Central memory CD8-positive, alpha-beta T cell (primary cell): ENCODE data around the gene SUMO3.
A peak's percentile ranks its signal among the peaks of the same experiment; 100 is the strongest.

Experiments used
- ATAC-seq: fragments of 150-1000 bp; cut with Tn5 transposase; replicated peaks from 2 replicates; pipeline ENCODE4 v1.10.0; 2022; ENCODE audit warnings: mild to moderate bottlenecking, moderate FRiP score, moderate number of reproducible peaks; ENCODE audit not compliant: poor library complexity, severe bottlenecking; ENCODE audit errors: extremely low read depth
- DNase-seq, 2 donors: peaks; one replicate each; pipeline ENCODE4 v3.0.0; 2021; ENCODE audit warnings: low spot score in 2 of 2
- H3K27ac Mint-ChIP-seq: one replicate; pipeline ENCODE4 v1.8.0; 2022; ENCODE audit warnings: low read depth, mild to moderate bottlenecking, moderate library complexity, mixed read lengths
- H3K27me3 Mint-ChIP-seq: one replicate; pipeline ENCODE4 v1.8.0; 2022; ENCODE audit warnings: mixed read lengths
- H3K36me3 Mint-ChIP-seq: one replicate; pipeline ENCODE4 v1.8.0; 2022; ENCODE audit warnings: mild to moderate bottlenecking, moderate library complexity, mixed read lengths; ENCODE audit not compliant: insufficient read depth
- H3K4me1 Mint-ChIP-seq: one replicate; pipeline ENCODE4 v1.8.0; 2022; ENCODE audit warnings: mixed read lengths
- H3K4me3 Mint-ChIP-seq: one replicate; pipeline ENCODE4 v1.8.0; 2022; ENCODE audit warnings: mild to moderate bottlenecking, moderate library complexity, mixed read lengths
- H3K9me3 Mint-ChIP-seq: one replicate; pipeline ENCODE4 v1.8.0; 2022; ENCODE audit warnings: mixed read lengths

The SUMO3 gene

DNA sequence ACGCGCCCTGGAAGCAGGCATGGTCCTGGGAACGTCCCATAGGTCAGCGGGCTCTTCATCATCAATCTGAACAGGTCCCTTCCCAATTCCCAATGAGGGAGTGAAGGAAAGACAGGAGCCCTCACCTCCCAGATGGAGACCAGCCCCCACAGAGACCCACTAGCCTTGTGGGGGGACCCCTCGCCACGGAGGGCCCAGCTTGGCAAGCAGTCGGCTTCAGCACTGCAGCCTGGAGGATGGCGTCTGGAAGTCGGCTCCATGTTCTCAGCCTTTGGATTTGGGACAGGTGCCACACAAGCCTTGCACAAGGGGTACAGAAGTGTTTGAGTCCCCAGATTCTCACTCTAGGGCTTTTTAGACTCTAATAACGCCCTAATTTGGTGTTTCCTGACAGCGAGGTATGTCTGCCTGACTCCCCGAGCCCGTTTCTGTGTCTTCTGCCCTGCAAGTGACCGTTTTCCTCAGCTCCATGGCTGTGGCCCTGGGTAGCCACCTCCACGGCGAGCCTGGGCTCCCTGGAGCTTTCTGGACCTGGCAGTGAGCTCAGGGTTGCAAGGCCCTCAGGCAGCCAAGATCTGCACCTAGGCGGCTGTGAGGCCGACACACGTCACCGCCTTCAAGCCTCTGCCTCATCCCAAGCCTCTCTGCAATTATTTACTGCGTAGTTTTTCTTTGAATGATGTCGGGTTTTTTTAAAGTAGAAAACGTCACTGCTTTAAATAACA is 25.0 kb upstream of the SUMO3 start:
- no peak overlapping the region for H3K4me3 Mint-ChIP-seq
- no peak for ATAC-seq

DNA sequence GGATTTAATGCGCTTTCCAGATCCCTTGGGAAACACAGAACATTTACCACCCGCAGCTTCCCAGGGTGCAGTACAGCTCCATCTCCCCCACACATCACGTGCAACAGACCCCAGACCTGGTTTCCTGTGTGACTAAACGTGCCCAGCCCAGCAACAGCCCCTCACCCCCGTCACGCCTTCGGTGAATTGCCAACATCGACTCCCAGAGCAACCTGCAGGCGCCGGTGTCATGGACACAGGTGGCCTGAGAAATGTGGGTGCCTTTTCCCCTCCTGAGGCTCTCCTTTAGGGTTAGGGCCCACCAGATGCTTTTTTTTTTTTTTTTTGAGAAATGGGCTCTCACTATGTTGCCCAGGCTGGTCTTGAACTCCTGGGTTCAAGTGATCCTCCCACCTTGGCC is 24.2 kb upstream of the SUMO3 start:
- no peaks in the 10 kb centered on the region for H3K9me3 Mint-ChIP-seq
- H3K4me3 Mint-ChIP-seq, result no peak overlapping the region
- peaks cover 6% of the 10 kb centered on the region for H3K36me3 Mint-ChIP-seq
- no peaks in the 10 kb centered on the region for H3K4me1 Mint-ChIP-seq
- H3K27me3 Mint-ChIP-seq, result peaks cover 28% of the 10 kb centered on the region
- DNase-seq (no peak), ATAC-seq (no peak)
- no peak overlapping the region for H3K27ac Mint-ChIP-seq

More for the DNA sequence above, 25.0 kb upstream of the SUMO3 start:
- Mint-ChIP-seq H3K27ac (peak overlapping the region; percentile 57), H3K36me3 (peaks cover 9% of the 10 kb centered on the region), H3K4me1 (no peaks in the 10 kb centered on the region), H3K27me3 (peaks cover 28% of the 10 kb centered on the region), H3K9me3 (no peaks in the 10 kb centered on the region)
- DNase-seq, result no peak

DNA sequence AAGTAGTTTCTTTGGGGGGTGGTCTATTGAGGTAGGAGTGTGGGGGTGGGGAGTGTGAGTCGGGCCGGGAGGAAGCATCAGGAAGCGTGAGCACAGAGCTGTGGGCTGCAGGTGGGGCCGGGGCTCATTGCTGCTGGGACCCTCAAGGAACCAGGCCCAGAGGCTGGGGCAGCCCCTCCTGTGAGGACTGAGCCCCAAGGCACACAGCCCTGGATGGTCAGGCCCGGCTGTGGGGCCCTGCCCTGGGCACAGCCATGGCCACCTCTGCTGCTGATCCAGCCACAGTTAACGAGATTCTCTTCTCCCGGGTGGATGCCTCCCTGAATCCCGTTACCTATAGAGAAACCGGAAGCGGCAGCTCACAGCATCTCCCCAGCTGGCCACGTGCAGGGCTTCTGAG is 22.9 kb upstream of the SUMO3 start:
- DNase-seq (no peak), ATAC-seq (no peak)
- Mint-ChIP-seq H3K4me3 (no peak overlapping the region), H3K36me3 (peaks cover 1% of the 10 kb centered on the region), H3K4me1 (no peaks in the 10 kb centered on the region), H3K9me3 (no peaks in the 10 kb centered on the region), H3K27me3 (peaks cover 28% of the 10 kb centered on the region), H3K27ac (no peak overlapping the region)

DNA sequence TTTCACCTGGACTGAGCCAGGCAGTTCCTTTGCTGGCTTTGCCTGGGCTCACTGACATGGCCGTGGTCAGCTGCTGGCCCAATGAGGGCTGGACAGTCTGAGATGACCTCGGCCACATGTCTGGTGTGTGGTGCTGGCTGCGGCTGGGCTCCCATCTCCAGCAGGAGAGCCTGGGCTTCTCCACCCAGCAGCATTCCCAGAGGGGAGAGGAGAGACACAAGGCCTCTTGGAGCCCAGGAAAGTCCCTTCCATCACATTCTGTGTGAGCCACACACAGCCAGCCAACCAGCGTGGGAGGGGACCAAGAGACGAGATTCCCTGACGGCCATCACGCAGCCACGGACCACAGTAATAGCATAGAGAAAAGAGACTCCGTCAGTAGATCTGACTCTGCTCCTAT is 21.1 kb upstream of the SUMO3 start:
- Mint-ChIP-seq H3K4me1 (no peaks in the 10 kb centered on the region), H3K36me3 (peaks cover 1% of the 10 kb centered on the region), H3K27ac (no peak overlapping the region), H3K9me3 (no peaks in the 10 kb centered on the region), H3K27me3 (peaks cover 28% of the 10 kb centered on the region), H3K4me3 (no peak overlapping the region)
- ATAC-seq (no peak), DNase-seq (no peak)

DNA sequence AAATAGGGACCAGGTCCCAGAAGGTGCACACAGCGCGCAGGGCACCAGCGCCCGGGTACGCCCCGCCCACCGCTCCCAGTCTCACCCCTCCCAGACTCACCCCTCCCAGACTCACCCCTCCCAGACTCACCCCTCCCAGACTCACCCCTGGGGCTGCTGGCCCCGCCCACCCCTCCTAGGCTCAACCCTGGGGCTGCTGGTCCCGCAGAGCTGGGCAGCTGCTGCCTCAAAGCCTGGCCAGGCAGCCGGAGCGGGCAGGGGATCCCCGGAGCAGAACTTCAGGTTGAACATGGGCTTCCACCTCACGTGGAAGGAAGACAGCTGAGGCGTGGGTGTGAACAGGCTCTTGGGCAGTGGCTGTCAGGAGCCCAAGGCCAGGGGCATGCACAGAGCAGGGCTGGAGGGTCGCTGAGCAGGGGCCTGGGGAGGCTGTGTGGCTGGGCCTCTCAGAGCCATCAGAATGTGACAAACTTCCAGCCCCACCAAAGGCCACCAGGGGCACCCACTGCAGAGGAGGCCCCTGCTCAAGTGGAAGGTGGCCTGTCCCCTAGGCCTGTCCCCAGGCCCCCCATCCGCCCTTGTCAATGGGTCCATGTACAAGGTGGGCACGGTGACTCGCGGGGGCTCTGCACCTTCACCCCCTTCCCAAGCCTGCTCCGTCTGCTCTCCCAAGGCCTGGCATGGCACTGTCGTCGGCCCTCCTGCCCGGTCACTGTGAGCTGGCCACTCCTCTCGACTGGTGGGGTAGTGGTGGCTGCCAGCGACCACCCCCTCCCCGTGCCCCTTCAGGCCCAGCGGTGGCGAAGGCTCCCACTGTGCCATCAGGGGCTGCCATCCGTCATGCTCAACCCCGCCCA is 20.4 kb upstream of the SUMO3 start:
- no peak for ATAC-seq
- Mint-ChIP-seq H3K27me3 (peaks cover 28% of the 10 kb centered on the region), H3K27ac (no peak overlapping the region), H3K36me3 (no peaks in the 10 kb centered on the region), H3K9me3 (no peaks in the 10 kb centered on the region), H3K4me3 (no peak overlapping the region), H3K4me1 (no peaks in the 10 kb centered on the region)
- DNase-seq, result no peak

DNA sequence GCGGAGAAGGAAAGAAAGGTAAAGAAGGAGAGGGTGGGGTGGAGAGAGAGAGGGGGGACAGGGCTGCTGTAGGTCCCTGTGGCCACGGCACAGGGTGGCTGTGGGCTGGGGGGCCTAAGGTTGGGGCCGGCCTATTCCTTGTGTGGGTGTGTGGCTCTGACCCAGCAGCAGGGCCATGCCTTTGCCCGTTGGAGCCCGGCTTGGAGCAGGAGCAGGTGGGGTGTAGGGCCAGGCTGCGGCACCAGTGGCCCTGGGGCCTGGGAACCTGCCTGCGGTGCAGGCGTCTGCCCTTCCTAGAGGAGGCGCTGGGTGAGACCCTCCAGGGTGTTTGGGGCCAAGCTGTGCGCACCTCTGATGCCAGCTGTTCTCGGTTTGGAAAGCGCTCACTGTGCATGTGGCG is 19.7 kb upstream of the SUMO3 start:
- no peak for DNase-seq
- H3K9me3 Mint-ChIP-seq, result no peaks in the 10 kb centered on the region
- H3K27ac Mint-ChIP-seq, result no peak overlapping the region
- peaks cover 25% of the 10 kb centered on the region for H3K27me3 Mint-ChIP-seq
- no peak for ATAC-seq
- H3K36me3 Mint-ChIP-seq, result no peaks in the 10 kb centered on the region
- no peaks in the 10 kb centered on the region for H3K4me1 Mint-ChIP-seq
- no peak overlapping the region for H3K4me3 Mint-ChIP-seq

DNA sequence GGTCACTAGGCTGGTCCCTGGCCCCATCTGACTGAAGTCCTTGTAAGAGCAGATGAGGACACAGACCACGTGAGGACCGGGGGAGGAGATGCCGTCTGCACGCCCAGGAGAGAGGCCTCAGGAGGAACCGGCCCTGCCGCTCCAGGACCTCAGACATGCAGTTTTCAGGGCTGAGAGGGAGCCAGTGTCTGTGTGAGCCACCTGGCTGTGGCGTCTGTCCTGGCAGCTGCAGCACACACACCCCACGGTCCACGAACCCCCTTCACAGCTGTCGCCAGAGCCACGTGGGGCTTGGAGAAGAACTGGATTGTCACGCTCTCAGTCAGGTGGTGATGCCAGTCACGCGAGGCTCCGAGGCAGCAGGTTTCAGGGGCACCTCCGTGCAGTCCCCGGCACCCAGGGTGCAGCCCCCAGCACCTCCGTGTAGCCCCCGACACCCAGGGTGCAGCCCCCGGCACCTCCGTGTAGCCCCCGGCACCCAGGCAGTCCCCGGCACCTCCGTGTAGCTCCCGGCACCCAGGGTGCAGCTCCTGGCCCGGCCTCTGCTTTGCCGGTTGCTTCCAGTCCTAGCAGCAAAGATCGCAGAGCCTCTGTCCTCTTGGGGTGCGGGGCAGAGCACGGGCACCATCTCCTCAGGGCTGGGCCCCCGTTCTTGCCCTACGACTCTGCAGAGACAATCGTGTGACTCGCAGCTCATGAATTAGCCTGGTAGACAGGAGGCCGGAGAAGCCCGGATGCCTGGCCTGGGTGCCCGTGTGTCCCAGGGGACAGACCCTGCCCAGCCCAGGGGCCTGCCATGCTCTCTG is 19.0 kb upstream of the SUMO3 start:
- ATAC-seq (no peak), DNase-seq (no peak)
- H3K27ac Mint-ChIP-seq, result no peak overlapping the region
- peaks cover 18% of the 10 kb centered on the region for H3K27me3 Mint-ChIP-seq
- no peaks in the 10 kb centered on the region for H3K36me3 Mint-ChIP-seq
- no peaks in the 10 kb centered on the region for H3K4me1 Mint-ChIP-seq
- no peak overlapping the region for H3K4me3 Mint-ChIP-seq
- no peaks in the 10 kb centered on the region for H3K9me3 Mint-ChIP-seq

DNA sequence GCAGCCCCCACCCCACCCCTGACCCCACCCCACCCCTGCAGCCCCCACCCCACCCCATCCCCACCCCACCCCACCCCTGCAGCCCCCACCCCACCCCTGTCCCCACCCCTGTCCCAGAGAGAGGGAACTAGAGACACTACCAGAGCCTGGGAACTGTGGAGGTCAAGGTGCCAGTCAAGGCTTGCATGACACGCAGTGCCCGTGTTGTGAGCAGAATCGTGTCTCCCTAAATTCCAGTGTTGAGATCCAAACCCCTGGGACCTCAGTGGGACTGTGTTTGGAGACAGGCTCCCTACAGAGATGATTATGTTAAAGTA is 18.4 kb upstream of the SUMO3 start:
- Mint-ChIP-seq H3K9me3 (no peaks in the 10 kb centered on the region), H3K27me3 (peaks cover 13% of the 10 kb centered on the region), H3K4me3 (no peak overlapping the region), H3K27ac (no peak overlapping the region), H3K4me1 (peaks cover 1% of the 10 kb centered on the region), H3K36me3 (no peaks in the 10 kb centered on the region)
- DNase-seq, result no peak
- ATAC-seq, result no peak

DNA sequence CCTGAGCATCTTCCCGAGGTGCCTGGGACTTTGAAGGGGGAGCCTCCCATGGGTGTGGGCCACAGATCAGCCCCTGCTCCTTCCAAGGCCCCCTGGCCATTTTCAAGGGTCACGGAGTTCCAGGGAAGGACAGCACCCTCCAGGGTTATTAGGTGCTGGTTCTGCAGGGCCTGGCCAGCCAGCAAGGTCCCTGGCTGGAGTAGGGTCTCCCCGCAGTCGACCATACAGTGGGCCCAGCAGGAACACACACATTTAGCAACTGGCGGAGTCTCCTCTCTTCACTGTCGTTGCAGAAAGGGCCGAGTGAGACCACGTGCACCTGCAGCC is 17.7 kb upstream of the SUMO3 start:
- H3K27me3 Mint-ChIP-seq, result peaks cover 6% of the 10 kb centered on the region
- ATAC-seq, result no peak
- peaks cover 6% of the 10 kb centered on the region for H3K4me1 Mint-ChIP-seq
- no peaks in the 10 kb centered on the region for H3K36me3 Mint-ChIP-seq
- H3K4me3 Mint-ChIP-seq, result no peak overlapping the region
- DNase-seq, result no peak
- no peak overlapping the region for H3K27ac Mint-ChIP-seq
- no peaks in the 10 kb centered on the region for H3K9me3 Mint-ChIP-seq

DNA sequence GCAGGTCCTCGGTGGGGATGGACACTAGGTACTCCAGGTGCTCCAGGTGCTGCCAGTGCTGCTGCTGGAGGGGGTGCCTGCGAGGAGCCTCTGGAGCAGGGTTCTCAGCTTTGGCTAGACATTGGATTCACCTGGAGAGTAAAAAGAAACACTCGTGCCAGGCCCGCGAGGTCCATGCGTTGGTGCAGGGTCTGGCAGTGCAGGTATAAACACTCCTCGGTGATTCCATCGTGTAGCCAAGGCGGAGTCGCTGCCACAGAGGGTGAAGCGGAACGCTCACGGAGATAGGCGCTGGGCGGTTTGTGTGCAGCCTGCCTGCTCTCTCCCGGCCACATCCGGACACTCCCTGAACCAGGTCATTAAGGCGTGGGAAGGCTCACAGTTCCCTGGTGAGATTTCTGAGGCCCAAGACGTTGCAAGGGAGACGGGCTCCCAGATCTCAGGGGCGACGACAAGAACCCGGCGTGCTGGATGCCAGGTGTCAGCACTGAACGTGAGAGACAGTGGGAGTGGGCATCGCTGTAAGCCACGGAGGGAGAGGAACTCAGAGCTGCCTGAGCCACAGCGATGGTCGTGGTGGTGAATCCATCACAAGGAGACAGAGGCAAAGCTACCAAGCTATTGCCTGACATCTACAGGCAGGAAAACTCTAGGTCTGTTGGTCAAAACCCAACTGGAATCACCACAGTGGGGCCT is 17.2 kb upstream of the SUMO3 start:
- Mint-ChIP-seq H3K9me3 (no peaks in the 10 kb centered on the region), H3K27me3 (peaks cover under 1% of the 10 kb centered on the region), H3K4me3 (no peak overlapping the region), H3K4me1 (peaks cover 6% of the 10 kb centered on the region), H3K36me3 (no peaks in the 10 kb centered on the region), H3K27ac (no peak overlapping the region)
- ATAC-seq, result no peak
- DNase-seq, result no peak

DNA sequence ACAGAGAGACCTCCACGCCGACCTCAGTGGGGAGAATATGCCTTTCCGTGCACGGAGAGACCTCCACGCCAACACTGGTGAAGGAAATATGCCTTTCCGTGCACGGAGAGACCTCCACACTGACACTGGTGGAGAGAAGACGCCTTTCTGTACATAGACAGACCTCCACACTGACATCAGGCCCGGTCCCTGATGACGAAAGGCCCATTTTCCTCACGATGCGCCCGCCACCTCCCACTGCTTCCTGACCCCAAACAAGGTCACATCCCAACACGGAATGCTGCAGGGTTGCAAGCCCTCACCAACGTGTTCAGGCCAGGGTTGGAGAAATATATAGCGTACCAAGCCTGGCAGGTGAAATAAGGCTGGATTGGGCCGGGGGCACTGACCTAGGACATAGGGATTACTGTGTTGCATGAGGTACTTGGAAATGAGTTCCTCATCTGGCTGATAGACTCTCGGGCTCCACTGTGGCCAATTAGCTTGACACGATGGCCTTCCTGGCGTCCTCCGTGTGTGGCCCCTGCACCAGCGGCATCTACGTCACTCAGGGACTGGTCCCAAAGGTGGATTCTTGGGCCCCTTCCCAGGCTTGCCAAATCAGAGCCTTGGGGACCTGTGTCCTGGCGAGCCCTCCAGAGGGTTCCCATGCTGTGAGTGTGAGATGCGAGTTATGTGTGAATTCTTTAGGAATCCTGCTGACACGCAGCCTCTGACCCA is 16.5 kb upstream of the SUMO3 start:
- no peak overlapping the region for H3K4me3 Mint-ChIP-seq
- H3K36me3 Mint-ChIP-seq, result no peaks in the 10 kb centered on the region
- H3K27ac Mint-ChIP-seq, result no peak overlapping the region
- no peak for ATAC-seq
- no peaks in the 10 kb centered on the region for H3K9me3 Mint-ChIP-seq
- no peak for DNase-seq
- H3K27me3 Mint-ChIP-seq, result no peaks in the 10 kb centered on the region
- peaks cover 6% of the 10 kb centered on the region for H3K4me1 Mint-ChIP-seq

DNA sequence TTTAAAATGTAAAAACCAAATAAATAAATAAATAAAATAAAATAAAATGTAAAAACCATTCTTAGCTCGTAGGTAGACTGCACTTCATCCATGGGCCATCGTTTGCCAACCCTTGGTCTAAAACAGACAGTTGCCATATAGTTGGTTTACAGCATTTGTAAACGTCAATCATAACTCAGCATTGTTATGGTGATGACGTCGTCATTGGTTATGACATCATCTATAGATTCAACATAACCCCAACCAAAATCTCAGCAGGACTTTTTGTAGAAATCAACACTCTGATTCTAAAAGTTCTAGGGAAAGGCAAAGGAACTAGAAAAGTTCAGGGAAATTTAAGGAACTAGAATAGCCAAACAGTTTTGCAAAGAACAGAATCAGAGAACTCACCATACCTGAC is 15.8 kb upstream of the SUMO3 start:
- H3K9me3 Mint-ChIP-seq, result no peaks in the 10 kb centered on the region
- ATAC-seq (no peak), DNase-seq (no peak)
- no peak overlapping the region for H3K4me3 Mint-ChIP-seq
- peaks cover 6% of the 10 kb centered on the region for H3K4me1 Mint-ChIP-seq
- H3K27me3 Mint-ChIP-seq, result no peaks in the 10 kb centered on the region
- no peaks in the 10 kb centered on the region for H3K36me3 Mint-ChIP-seq
- no peak overlapping the region for H3K27ac Mint-ChIP-seq
